ENCODE measurements around the gene TMEM45B. TPM values are rescaled to one million over a fixed set of nuclear protein-coding genes. Genes with fewer than 3 reads are reported as not detected.

The TMEM45B gene
- polyA plus RNA-seq, 1 donor = 21.5 TPM

DNA sequence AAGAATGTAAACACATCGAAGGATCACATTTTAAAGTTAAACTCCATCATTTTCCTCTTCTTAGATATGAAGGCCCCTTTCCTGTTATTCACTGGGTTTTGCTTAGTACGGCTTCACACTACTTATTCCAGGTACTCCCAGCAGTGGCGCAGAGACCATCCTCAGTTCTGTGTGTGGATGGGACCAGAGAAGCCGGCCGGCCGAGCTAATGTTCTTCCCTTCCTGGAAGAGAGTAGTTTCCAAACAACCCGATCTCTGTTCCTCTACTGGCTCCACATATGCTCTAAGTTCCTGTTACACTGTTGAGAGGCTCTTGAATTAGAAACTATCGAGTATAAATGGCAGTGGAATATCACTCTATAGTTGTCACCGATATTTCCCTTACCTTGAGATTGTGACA, 80.4 kb downstream of the TMEM45B start:
- DNase-seq = peak; percentile 1

GRCh38 chr11:129905402-129905801, 89.8 kb downstream of the TMEM45B start:
- no peak for DNase-seq

Other genes starting within 250 kb of the TMEM45B start
- gene NFRKB, start 79.7 kb downstream of the TMEM45B start, polyA plus RNA-seq (ENCODE audit: insufficient read length) = 56.1 TPM
- 14.1 TPM for gene PRDM10, start 187.0 kb downstream of the TMEM45B start, polyA plus RNA-seq (ENCODE audit: insufficient read length)

Data from left kidney (tissue), 2 donors.